ENCODE results near the gene PLOD2. TPM values are rescaled to one million over a fixed set of nuclear protein-coding genes. Genes with fewer than 3 reads are reported as not detected.

PLOD2 gene
- total RNA-seq, 1 donor from 2014 or later, result 29.2 TPM

GRCh38 chr3:146125951-146126350, 35.0 kb downstream of the PLOD2 start:
- no peaks in the 10 kb centered on the region for H3K9me3 Mint-ChIP-seq
- H3K4me3 ChIP-seq, result no peak overlapping the region
- H3K4me3 Mint-ChIP-seq, result no peak overlapping the region
- TF ChIP-seq CTCF (IDR thresholded peaks at IDR 0.05) (no peak), EZH2phosphoT487 (IDR thresholded peaks at IDR 0.05) (no peak), EZH2 (IDR thresholded peaks at IDR 0.05) (no peak)
- H3K9me3 ChIP-seq (ENCODE audit: low read depth), result no peaks in the 10 kb centered on the region
- H2AFZ ChIP-seq (replicated peaks), result no peak overlapping the region
- no peaks in the 10 kb centered on the region for H3K4me1 Mint-ChIP-seq
- no peak overlapping the region for H3K4me2 ChIP-seq
- peaks cover 1% of the 10 kb centered on the region for H3K27me3 Mint-ChIP-seq (ENCODE audit: insufficient read depth, low read depth)
- H3F3A ChIP-seq (ENCODE audit: low read depth), result no peaks in the 10 kb centered on the region
- no peak for DNase-seq (ENCODE audit: low spot score)
- H3K27me3 ChIP-seq, result no peaks in the 10 kb centered on the region
- H3K79me2 ChIP-seq (ENCODE audit: low read depth), result no peaks in the 10 kb centered on the region
- no peak overlapping the region for H3K27ac ChIP-seq
- H3K36me3 Mint-ChIP-seq, result peaks cover 6% of the 10 kb centered on the region
- no peaks in the 10 kb centered on the region for H3K4me1 ChIP-seq
- no peaks in the 10 kb centered on the region for H4K20me1 ChIP-seq (ENCODE audit: low read depth)
- H3K36me3 ChIP-seq, result no peaks in the 10 kb centered on the region
- H3K9ac ChIP-seq, result no peak overlapping the region
- H3K27ac Mint-ChIP-seq, result no peak overlapping the region

- Histone ChIP-seq H3K79me2 (ENCODE audit: low read depth) (no peaks in the 10 kb centered on the region), H3K36me3 (no peaks in the 10 kb centered on the region), H4K20me1 (ENCODE audit: low read depth) (no peaks in the 10 kb centered on the region), H3K27me3 (no peaks in the 10 kb centered on the region), H3K27ac (no peak overlapping the region), H3K9ac (no peak overlapping the region), H3K4me2 (no peak overlapping the region), H3K4me3 (no peak overlapping the region), H3F3A (ENCODE audit: low read depth) (no peaks in the 10 kb centered on the region), H2AFZ (replicated peaks) (no peak overlapping the region), H3K9me3 (ENCODE audit: low read depth) (no peaks in the 10 kb centered on the region), H3K4me1 (no peaks in the 10 kb centered on the region)
- peaks cover 2% of the 10 kb centered on the region for H3K27me3 Mint-ChIP-seq (ENCODE audit: insufficient read depth, low read depth)
- H3K36me3 Mint-ChIP-seq, result peaks cover 11% of the 10 kb centered on the region
- no peaks in the 10 kb centered on the region for H3K9me3 Mint-ChIP-seq
- no peaks in the 10 kb centered on the region for H3K4me1 Mint-ChIP-seq
- no peak for TF ChIP-seq EZH2phosphoT487 (IDR thresholded peaks at IDR 0.05)
- no peak for TF ChIP-seq CTCF (IDR thresholded peaks at IDR 0.05)
- no peak for TF ChIP-seq EZH2 (IDR thresholded peaks at IDR 0.05)
- no peak for DNase-seq (ENCODE audit: low spot score)
- H3K27ac Mint-ChIP-seq, result no peak overlapping the region
- H3K4me3 Mint-ChIP-seq, result no peak overlapping the region
Observed at GRCh38 chr3:146124126-146124801, 36.7 kb downstream of the PLOD2 start.

- H3K79me2 ChIP-seq (ENCODE audit: low read depth), result no peaks in the 10 kb centered on the region
- DNase-seq (ENCODE audit: low spot score), result no peak
- no peaks in the 10 kb centered on the region for H4K20me1 ChIP-seq (ENCODE audit: low read depth)
- Mint-ChIP-seq H3K4me1 (no peaks in the 10 kb centered on the region), H3K36me3 (peaks cover 27% of the 10 kb centered on the region), H3K27me3 (ENCODE audit: insufficient read depth, low read depth) (peaks cover 2% of the 10 kb centered on the region), H3K27ac (no peak overlapping the region), H3K9me3 (peaks cover 18% of the 10 kb centered on the region), H3K4me3 (no peak overlapping the region)
- H3K27me3 ChIP-seq, result no peaks in the 10 kb centered on the region
- H3K4me2 ChIP-seq, result no peak overlapping the region
- H2AFZ ChIP-seq (replicated peaks), result no peak overlapping the region
- H3K27ac ChIP-seq, result no peak overlapping the region
- TF ChIP-seq EZH2phosphoT487 (IDR thresholded peaks at IDR 0.05), result no peak
- TF ChIP-seq EZH2 (IDR thresholded peaks at IDR 0.05), result no peak
- TF ChIP-seq CTCF (IDR thresholded peaks at IDR 0.05), result no peak
- no peak overlapping the region for H3K4me3 ChIP-seq
- H3K9ac ChIP-seq, result no peak overlapping the region
- no peaks in the 10 kb centered on the region for H3K9me3 ChIP-seq (ENCODE audit: low read depth)
- no peaks in the 10 kb centered on the region for H3K36me3 ChIP-seq
- no peaks in the 10 kb centered on the region for H3F3A ChIP-seq (ENCODE audit: low read depth)
- no peaks in the 10 kb centered on the region for H3K4me1 ChIP-seq
Observed at GRCh38 chr3:146117406-146118285, 43.3 kb downstream of the PLOD2 start.
